CD4-positive, alpha-beta T cell (primary cell): ENCODE measurements around the gene ANO2. TPM values are rescaled to one million over a fixed set of nuclear protein-coding genes. Genes with fewer than 3 reads are reported as not detected.

Source experiments
- ATAC-seq: fragments of 200-7000 bp; cut with Tn5 transposase; one replicate; pipeline ENCODE4 v1.10.0; 2022; ENCODE audit warnings: mild to moderate bottlenecking; ENCODE audit not compliant: poor library complexity
- CTCF ChIA-PET: fragments of 350-600 bp; sonication (Branson Sonifier 250); formaldehyde crosslinking; loops from one replicate; lab custom pipeline; 2021; ENCODE audit warnings: antibody characterized with exemption, inconsistent platforms; lab: Charles Lee
- POLR2A ChIA-PET: fragments of 350-600 bp; sonication (Branson Sonifier 250); formaldehyde crosslinking; loops from one replicate; lab custom pipeline; 2021; ENCODE audit warnings: antibody characterized with exemption, inconsistent platforms; lab: Charles Lee
- DNase-seq, 14 experiments: peaks; one replicate each; pipeline ENCODE4 v3.0.0-alpha.2; 2013 to 2020; ENCODE audit warnings: mixed read lengths in 2 of 14
- H3K27ac ChIP-seq, 2 donors: one replicate each; pipeline versions ENCODE4 v1.5.1 to v1.7.0; 2013; ENCODE audit warnings: low read length in 2 of 2, low read depth in 1 of 2, mild to moderate bottlenecking in 1 of 2
- H3K27me3 ChIP-seq, 2 experiments: 1 replicate in 1 of 2; 2 replicates in 1 of 2; pipeline versions ENCODE4 v1.6.1 to v1.7.0; 2013; ENCODE audit warnings: low read length in 2 of 2, control low read depth in 1 of 2, mild to moderate bottlenecking in 1 of 2, moderate library complexity in 1 of 2; ENCODE audit not compliant: insufficient read depth in 2 of 2, control insufficient read depth in 1 of 2
- H3K36me3 ChIP-seq: one replicate; pipeline ENCODE4 v1.6.1; 2013; ENCODE audit warnings: low read length, control low read depth; ENCODE audit not compliant: insufficient read depth
- H3K4me1 ChIP-seq: one replicate; pipeline ENCODE4 v1.6.1; 2013; ENCODE audit warnings: low read length, control low read depth; ENCODE audit not compliant: insufficient read depth
- H3K4me3 ChIP-seq: one replicate; pipeline ENCODE4 v1.5.1; 2013; ENCODE audit warnings: mild to moderate bottlenecking, low read length, moderate library complexity
- H3K9me3 ChIP-seq, 2 experiments: 1 replicate in 1 of 2; 2 replicates in 1 of 2; pipeline versions ENCODE4 v1.6.1 to v1.7.0; 2013; ENCODE audit warnings: low read length in 2 of 2, mild to moderate bottlenecking in 2 of 2, control low read depth in 1 of 2, moderate library complexity in 1 of 2; ENCODE audit not compliant: control insufficient read depth in 1 of 2, insufficient read depth in 1 of 2
- H3K27ac Mint-ChIP-seq: one replicate; pipeline ENCODE4 v1.8.0; 2020; ENCODE audit warnings: mixed read lengths
- H3K27me3 Mint-ChIP-seq: one replicate; pipeline ENCODE4 v1.8.0; 2021; ENCODE audit warnings: mixed read lengths
- H3K36me3 Mint-ChIP-seq: one replicate; pipeline ENCODE4 v1.8.0; 2021; ENCODE audit warnings: low read depth, mixed read lengths
- H3K4me1 Mint-ChIP-seq: one replicate; pipeline ENCODE4 v1.8.0; 2021; ENCODE audit warnings: low read depth, mixed read lengths
- H3K4me3 Mint-ChIP-seq: one replicate; pipeline ENCODE4 v1.8.0; 2020; ENCODE audit warnings: mild to moderate bottlenecking, mixed read lengths
- H3K9me3 Mint-ChIP-seq: one replicate; pipeline ENCODE4 v1.8.0; 2020; ENCODE audit warnings: mixed read lengths
- CTCF ChIP-seq: fragments of 200-600 bp; IDR thresholded peaks from one replicate; pipeline ENCODE4 v1.8.0; 2022; ENCODE audit warnings: antibody characterized with exemption, mild to moderate bottlenecking
- intact Hi-C, 2 experiments: fragments of 100-400 bp; cut with DNase I in 1 of 2; cut with micrococcal nuclease in 1 of 2; formaldehyde crosslinking; loops; one replicate each; pipeline versions ENCODE4 v1.15.1 to v1.9.0; 2023 to 2025; cut with DNase I, micrococcal nuclease
- total RNA-seq, 174 experiments: library from RNA in 2 of 174; stranded (reverse) in 2 of 174; gene quantifications; one replicate each; pipeline ENCODE4 v1.2.3 and lab custom pipeline; 2021 to 2026

ANO2 gene
- total RNA-seq, 2 experiments from 2014 or later: not detected

- H3K4me3 Mint-ChIP-seq: no peak overlapping the region
- POLR2A ChIA-PET: no interaction called here
- H3K9me3 ChIP-seq: peaks cover 0 to under 1% of the 10 kb centered on the region in 2 experiments
- no peaks in the 10 kb centered on the region for H3K9me3 Mint-ChIP-seq
- no peaks in the 10 kb centered on the region for H3K4me1 ChIP-seq
- no peak overlapping the region for H3K27ac Mint-ChIP-seq
- intact Hi-C loops: no loop called here
- DNase-seq: no peak
- H3K4me1 Mint-ChIP-seq: no peaks in the 10 kb centered on the region
- no peak overlapping the region for H3K4me3 ChIP-seq
- H3K36me3 ChIP-seq: no peaks in the 10 kb centered on the region
- H3K27me3 Mint-ChIP-seq: peaks cover 12% of the 10 kb centered on the region
- no peak for TF ChIP-seq CTCF
- peaks cover 0 to 4% of the 10 kb centered on the region in 2 experiments for H3K27me3 ChIP-seq
- CTCF ChIA-PET: no interaction called here
- H3K27ac ChIP-seq: no peak overlapping the region
- no peaks in the 10 kb centered on the region for H3K36me3 Mint-ChIP-seq
- no peak for ATAC-seq
Observed at GRCh38 chr12:5780536-5780935, 164.5 kb downstream of the ANO2 start.

GRCh38 chr12:5779401-5779800 is 165.7 kb downstream of the ANO2 start:
- no peaks in the 10 kb centered on the region for H3K9me3 ChIP-seq
- Mint-ChIP-seq H3K27me3 (peaks cover 19% of the 10 kb centered on the region), H3K27ac (no peak overlapping the region), H3K36me3 (no peaks in the 10 kb centered on the region), H3K4me1 (no peaks in the 10 kb centered on the region), H3K9me3 (no peaks in the 10 kb centered on the region), H3K4me3 (no peak overlapping the region)
- intact Hi-C loops: no loop called here
- CTCF ChIA-PET: no interaction called here
- ATAC-seq (no peak), DNase-seq (no peak)
- no peak overlapping the region for H3K27ac ChIP-seq
- H3K27me3 ChIP-seq: peaks cover 0 to 4% of the 10 kb centered on the region in 2 experiments
- TF ChIP-seq CTCF: no peak
- H3K4me3 ChIP-seq: no peak overlapping the region
- H3K36me3 ChIP-seq: no peaks in the 10 kb centered on the region
- H3K4me1 ChIP-seq: no peaks in the 10 kb centered on the region
- POLR2A ChIA-PET: no interaction called here

- Histone ChIP-seq H3K27me3 (peaks cover 0 to 4% of the 10 kb centered on the region in 2 experiments), H3K9me3 (no peaks in the 10 kb centered on the region), H3K36me3 (no peaks in the 10 kb centered on the region), H3K27ac (no peak overlapping the region), H3K4me1 (no peaks in the 10 kb centered on the region), H3K4me3 (no peak overlapping the region)
- no peaks in the 10 kb centered on the region for H3K4me1 Mint-ChIP-seq
- H3K9me3 Mint-ChIP-seq: no peaks in the 10 kb centered on the region
- ChIA-PET POLR2A (no interaction called here), CTCF (no interaction called here)
- H3K4me3 Mint-ChIP-seq: no peak overlapping the region
- H3K27me3 Mint-ChIP-seq: peaks cover 19% of the 10 kb centered on the region
- TF ChIP-seq CTCF: no peak
- H3K27ac Mint-ChIP-seq: no peak overlapping the region
- no peaks in the 10 kb centered on the region for H3K36me3 Mint-ChIP-seq
- no peak for ATAC-seq
- intact Hi-C loops: no loop called here
- DNase-seq: no peak
Observed at GRCh38 chr12:5778821-5779220, 166.2 kb downstream of the ANO2 start.
